HUDEP-2 (cell line): ENCODE results near the gene TMBIM1.
A peak's percentile ranks its signal among the peaks of the same experiment; 100 is the strongest.

Source experiments
- DNase-seq, 76 experiments: peaks; one replicate each; lab custom pipeline; 2025; ENCODE audit not compliant: unreplicated experiment in 76 of 76; lab: John Stamatoyannopoulos, UW

The TMBIM1 gene

DNA sequence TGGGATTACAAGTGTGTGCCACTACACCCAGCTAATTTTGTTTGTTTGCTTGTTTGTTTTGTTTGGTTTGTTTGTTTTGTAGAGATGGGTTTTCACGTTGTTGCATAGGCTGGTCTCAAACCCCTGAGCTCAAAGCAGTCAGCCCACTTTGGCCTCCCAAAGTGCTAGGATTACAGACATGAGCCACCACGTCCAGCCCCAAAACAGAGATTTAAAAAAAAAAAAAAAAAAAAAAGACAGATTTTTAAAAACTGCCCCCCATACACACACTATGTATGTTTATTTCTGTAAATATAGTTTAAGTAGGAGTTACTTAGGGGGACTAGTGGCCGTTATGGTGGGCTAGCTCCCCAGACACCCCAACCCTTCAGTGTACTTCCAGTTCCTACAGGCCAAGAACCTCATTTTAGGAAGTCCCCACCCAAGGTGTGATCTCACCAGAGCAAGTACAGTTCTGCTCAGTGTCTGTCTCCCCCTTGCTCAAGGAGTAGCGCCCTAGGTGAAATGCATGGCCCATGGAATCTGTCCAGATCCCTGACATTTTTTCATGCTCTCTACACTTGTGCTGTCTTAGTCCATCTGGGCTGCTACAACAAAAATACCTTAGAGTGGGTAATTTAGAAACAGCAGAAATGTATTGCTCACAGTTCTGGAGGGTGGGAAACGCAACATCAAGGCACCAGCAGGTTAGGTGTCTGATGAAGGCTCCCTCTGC lies 1.6 kb upstream of the TMBIM1 start:
- no peak for DNase-seq

DNA sequence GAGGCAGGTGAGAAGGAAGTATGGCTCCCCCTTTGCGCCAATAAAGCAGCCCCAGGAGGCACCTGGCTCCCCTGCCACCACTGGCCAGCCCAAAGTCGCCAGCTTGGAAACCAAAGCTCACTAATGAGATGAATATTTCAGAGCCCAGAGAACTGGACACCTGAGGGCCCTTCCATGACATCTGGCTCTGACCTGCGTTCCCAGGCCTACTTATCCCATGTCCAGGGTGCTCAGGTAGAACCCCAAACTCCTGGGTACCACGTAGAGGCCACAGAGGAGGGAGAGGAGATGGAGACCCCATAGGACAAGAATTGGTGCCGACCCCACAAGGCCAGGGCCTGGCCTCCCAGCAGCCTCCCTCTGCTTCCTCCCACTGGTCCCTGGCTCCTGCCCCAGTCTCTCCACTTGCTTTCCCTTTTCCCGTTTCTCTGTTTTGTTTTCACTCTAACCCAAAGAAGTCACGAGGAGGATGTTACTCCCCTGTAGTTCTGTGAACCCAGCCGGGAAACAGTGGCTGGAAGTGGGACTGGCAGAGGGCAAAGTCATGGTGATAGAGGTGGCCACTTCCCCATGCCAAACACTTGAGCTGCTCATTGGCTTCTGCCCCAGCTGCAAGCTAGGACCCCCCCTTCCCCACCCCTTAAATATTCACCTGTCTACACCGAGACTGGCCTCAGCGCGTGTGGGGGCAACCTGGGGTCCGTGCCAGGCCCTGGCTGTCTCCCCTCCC lies 820 bp downstream of the TMBIM1 start:
- DNase-seq = peak in 3 of 76 experiments; percentile 18 to 50 (median 24)

GRCh38 chr2:218290316-218291261 lies 1.7 kb downstream of the TMBIM1 start:
- DNase-seq = peak in 11 of 76 experiments; percentile 12 to 53 (median 20)

DNA sequence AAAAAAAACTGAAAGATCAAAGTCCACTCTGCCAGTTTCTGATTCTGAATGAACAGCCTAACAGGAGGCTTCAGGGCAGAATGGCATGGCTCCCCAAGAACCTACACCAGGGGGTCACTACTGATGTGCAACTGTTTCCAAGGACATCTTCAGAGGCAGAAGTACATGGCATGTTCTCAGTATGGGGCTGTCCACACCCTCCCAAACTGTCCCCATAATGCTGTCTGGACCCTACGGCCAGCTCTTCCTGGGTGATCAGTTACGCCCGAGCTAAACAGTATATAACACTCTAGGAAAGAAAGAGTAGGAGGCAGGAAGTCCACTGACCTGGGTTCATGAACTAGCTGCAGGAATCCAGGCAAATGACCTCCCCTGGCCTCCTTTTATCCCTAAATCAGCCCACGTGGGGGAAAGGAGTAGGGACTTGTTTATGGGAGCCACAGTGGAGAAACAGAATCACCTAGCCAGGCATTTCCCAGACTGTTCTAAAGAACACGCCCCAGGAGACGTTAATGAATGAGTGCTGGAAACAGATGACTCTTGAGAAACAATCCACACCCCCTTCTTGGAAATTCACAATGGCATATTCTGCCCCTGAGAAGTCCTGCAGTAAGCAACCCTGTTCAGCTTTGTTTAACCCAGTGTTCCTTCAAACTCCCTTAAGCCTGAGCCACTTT lies 2.5 kb downstream of the TMBIM1 start:
- DNase-seq = peak in 22 of 76 experiments; percentile 7 to 57 (median 38)

- peak in 75 of 76 experiments; percentile 55 to 98 (median 93) for DNase-seq
Measured at GRCh38 chr2:218286570-218287459, 5.5 kb downstream of the TMBIM1 start.

- peak in 14 of 76 experiments; percentile 8 to 38 (median 24) for DNase-seq
Measured at GRCh38 chr2:218285604-218286003, 6.7 kb downstream of the TMBIM1 start.

DNA sequence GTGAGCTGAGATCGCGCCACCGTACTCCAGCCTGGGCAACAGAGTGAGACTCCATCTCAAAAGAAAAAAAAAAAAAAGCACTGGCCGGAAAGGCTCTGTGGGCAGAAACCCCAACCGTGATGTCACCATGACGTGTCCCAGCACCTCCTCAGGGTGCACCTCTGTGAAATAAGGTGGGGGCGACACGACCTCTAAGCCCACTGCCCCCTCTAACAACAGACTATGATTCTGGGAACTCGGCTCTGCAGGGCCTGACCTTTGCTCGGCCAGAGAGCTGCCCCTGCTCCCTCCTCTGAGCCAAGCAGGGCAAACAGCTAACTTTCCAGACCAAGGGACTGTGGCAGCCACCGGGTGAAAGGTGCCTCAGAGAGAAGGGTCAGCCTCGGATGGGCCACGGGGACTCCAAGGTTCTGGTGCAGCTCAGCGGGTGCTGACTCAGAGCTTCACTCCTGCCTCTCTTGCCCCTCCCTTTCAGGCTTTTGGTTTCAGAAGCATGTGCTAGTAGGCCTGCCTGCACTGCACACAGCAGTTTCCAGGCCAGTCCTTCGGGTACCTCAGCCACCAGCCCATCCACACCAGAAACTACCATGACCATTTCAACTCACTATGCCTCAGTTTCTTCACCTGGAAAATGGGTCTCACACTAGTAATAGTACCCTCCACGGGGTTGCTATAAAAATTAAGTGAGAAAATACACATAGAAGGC lies 8.0 kb downstream of the TMBIM1 start:
- peak in 69 of 76 experiments; percentile 12 to 80 (median 54) for DNase-seq

DNA sequence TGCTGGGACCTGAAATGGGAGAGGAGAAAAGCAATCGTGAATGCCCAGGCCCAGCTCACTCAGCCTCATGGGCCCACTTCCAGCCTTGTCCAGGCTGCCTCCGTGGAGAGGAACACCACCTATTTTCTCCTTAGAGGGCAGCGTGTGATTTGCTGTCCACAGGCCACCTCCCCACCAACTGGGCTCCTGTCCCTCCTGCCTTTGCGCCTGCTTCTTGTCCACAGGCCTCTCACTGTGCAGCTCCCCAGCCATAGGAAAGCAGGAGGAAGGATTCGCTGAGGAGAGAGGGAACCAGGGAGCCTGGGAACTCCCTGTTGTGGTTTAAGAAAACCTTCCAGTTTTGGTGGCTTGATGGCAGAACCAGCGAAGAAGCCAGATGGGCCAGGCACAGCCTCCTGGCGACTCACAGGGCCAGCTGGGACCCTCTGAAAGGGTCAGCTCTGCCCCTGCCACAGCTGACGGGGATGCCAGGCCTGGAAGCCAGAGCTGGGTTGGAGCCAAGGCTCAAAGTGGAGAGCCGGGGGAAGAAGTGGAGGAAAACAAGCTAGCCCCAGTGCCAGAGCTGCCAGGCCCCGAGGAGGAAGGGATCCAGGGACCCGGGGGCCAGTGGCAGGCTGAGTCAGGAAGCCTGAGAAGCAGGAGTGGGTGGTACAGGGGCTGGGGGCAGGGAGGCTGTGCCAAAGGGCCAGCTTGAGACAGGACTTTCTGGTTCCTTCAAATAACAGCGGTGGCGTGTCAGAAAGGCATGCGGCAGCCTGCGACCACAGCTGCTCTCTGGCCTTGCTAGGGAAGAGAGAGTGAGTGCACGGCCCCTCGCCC lies 9.9 kb downstream of the TMBIM1 start:
- DNase-seq = no peak

- DNase-seq = no peak
Measured at GRCh38 chr2:218281449-218281848, 10.9 kb downstream of the TMBIM1 start.

DNA sequence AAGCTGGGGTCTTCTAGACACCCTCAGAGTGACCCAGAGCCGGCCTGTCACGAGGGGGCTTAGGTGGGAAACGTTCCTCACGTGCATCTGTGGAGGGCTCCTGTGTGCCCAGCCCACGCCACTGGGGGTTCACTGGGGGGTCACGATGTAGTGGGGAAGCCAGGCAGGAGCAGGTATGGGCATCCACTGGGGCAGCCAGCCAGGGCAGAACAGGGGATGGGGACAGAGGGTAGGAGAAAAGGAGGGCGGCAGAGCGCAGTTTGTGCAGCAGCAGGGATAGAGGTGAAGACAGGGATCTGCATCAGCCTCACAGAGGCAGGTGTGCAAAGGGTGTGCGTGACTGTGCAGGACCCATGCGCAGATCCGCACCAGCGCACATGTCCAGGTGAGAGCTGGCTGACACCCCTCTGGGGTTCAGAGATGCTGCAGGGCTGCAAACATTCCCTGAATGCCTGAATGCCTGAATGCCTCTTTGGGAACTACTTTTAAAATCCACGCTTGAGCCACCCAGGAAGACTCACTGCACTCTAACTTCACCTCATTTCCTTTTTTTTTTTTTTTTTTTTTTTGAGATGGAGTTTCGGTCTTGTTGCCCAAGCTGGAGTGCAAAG lies 11.9 kb downstream of the TMBIM1 start:
- DNase-seq = no peak

DNA sequence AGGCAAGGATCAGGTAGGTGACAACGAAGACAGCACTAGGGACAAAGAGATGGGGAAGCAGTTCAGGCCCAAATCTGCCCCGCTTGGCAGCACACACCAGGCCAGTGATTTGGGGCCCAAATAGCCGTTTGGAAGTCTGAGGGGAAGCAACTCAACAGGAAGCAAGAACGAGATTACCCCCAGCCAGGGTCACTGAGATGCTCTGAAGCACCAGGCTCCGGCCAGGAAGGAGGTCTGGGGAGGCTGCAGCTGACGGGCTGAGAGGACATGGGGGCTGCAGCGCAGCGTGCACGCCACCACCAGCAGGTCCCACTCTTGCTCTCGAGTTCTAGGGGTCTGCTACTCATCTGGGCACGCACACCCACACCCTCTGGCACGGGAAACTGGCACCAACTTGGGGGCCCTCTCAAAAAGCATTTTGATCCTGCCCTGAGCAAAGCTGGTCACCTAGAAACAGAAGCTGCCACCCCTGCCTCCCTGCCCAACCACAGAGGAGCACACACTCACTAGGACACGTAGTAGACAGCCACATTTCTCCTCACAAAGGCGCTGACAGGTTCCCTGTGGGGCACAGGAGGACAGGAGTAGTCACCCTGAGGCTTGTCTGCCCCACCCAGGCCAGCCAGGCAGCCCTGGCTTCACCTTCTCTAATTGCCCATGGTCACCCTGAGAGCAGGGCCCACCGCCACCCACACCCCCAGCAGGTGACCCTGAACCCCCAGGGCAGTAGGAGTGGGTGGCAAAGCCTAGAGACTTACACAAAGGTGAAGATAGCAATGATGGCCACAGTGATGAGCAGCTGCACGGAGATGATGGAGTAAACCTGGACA lies 13.6 kb downstream of the TMBIM1 start:
- DNase-seq = no peak

GRCh38 chr2:218277921-218278320 lies 14.4 kb downstream of the TMBIM1 start:
- no peak for DNase-seq

- no peak for DNase-seq
Measured at GRCh38 chr2:218276986-218277755, 15.1 kb downstream of the TMBIM1 start.

DNA sequence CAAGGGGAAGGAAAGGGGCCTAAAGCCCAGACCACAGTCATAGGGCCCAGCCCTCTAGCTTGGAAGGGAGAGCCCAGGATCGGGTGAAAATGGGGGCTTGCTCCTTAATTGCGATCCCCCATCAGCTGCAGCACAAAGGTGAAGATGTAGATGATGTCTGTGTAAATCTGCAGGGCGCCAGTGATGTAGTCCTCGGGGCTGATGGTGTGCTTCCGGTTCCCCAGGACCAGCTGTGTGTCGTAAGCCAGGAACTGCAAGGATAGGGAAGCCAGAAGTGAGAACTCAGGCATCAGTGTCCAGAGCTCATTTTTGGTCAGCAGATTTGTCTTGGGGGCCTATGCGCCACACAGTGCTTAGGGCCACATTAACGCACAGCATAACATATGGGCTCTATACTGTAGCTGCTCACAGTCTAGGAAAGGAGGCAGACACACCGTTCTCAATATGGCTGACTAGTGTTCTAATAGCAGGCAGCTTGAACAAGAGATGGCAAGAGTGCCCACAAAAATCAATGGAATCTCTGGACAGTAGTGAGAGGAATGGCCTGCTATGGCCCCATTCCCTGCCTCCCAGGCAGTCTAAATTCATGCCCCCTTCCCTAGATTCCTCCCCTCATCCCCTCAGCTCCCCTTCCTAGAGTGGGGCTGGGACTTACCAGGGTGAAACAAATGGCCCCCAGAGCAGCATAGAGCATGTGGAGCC lies 16.8 kb downstream of the TMBIM1 start:
- DNase-seq = no peak

DNA sequence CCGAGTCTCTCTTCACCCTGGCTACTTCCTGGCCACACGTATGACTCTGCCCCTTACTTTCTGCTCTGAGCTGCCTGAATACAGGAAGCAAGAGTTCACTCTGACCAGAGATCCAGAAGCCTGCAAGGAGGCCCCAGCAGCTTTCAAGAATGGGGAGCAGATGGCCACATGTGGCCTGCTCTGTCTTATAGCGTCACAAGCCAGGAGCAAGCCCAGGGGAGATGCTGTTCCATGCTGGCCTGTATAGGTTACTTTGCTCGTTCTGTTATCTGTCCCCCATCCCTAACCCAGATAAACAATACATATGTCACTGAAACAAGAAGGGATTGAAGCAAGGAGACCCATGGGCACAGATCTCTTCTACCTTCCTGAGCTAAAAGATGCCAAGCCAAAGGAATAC lies 17.7 kb downstream of the TMBIM1 start:
- no peak for DNase-seq
